Suppressor macrophage treated with lipopolysaccharide for 4 hours (primary cell): ENCODE measurements around the gene VWA7.
A peak's percentile ranks its signal among the peaks of the same experiment; 100 is the strongest.
"Not testable (repeated sequence)": the region's sequence is repeated elsewhere in the genome, so short reads cannot be mapped to it uniquely, and the experiment has no call there.

Experiments used
- DNase-seq: peaks from one replicate; pipeline ENCODE4 v3.0.0-alpha.2; 2020

VWA7 gene, protein sequence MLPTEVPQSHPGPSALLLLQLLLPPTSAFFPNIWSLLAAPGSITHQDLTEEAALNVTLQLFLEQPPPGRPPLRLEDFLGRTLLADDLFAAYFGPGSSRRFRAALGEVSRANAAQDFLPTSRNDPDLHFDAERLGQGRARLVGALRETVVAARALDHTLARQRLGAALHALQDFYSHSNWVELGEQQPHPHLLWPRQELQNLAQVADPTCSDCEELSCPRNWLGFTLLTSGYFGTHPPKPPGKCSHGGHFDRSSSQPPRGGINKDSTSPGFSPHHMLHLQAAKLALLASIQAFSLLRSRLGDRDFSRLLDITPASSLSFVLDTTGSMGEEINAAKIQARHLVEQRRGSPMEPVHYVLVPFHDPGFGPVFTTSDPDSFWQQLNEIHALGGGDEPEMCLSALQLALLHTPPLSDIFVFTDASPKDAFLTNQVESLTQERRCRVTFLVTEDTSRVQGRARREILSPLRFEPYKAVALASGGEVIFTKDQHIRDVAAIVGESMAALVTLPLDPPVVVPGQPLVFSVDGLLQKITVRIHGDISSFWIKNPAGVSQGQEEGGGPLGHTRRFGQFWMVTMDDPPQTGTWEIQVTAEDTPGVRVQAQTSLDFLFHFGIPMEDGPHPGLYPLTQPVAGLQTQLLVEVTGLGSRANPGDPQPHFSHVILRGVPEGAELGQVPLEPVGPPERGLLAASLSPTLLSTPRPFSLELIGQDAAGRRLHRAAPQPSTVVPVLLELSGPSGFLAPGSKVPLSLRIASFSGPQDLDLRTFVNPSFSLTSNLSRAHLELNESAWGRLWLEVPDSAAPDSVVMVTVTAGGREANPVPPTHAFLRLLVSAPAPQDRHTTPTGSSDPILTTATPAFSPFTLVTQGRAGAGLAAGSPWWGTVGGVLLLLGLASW

GRCh38 chr6:31776989-31777666 lies at the start of gene VWA7:
VWA7 (minus strand) TSS chr6:31777328; CDS start chr6:31776779, 549 bp downstream.
- peak; percentile 81 for DNase-seq

GRCh38 chr6:31826793-31827285 lies 49.7 kb upstream of the VWA7 start:
- no peak for DNase-seq

DNA sequence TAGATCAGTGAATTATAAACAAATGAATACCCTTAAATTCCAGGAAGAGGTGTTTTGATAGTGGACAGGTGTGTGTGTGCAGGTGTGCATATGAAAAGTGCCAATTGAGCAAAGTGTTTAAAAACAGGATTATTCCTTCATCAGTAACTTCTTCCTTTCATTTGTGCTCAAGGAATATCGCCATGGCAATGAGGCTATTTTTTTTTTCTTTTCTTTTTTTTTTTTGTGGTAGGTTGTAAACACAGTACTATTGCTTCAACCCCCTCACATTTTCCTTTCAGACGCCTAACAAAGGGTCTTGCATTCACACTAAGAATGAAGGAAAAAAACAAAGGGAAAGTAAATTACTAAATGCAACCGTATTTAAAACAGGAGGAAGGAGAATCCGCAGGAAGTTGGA lies 48.4 kb upstream of the VWA7 start:
- DNase-seq = no peak

GRCh38 chr6:31823592-31824196 lies 46.6 kb upstream of the VWA7 start:
- peak; percentile 48 for DNase-seq

GRCh38 chr6:31822036-31822821 lies 45.1 kb upstream of the VWA7 start:
- peak; percentile 92 for DNase-seq

DNA sequence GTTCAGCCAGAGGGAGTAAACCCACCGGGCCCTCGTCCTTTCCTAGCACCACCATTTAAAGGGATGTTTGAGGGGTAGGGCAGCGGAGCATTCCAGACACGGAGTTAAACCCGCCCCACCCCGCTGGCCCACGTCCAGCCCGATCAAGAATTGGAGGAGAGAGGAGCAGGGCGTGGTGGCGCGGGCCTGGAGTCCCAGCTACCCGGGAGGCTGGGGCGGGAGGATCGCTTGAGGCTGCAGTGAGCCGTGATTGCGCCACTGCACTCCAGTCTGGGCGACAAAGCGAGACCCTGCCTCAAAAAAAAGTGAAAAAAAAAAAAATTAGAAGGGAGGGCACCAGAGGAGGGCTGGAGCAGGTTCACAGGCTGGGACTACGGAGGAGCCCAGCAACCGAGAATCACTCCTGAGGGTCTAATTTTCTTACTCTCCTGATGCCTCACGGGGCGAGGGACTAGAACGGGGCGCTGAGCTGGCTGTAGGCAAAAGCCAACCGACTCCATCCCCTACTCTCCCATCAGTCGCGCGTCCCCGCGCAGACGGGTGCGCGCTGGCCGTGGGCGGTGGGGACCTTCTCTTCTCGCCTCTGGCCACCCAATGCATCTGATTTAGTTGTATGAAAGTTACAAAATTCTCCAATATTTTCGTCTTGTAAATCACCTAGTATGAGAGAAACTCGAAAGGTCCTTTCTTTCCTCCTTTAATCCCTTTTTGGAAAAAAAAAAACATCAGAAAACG lies 44.3 kb upstream of the VWA7 start:
- peak; percentile 72 for DNase-seq

- DNase-seq = not testable (repeated sequence)
These were observed 43.3 kb upstream of the VWA7 start for GRCh38 chr6:31820399-31820798.

DNA sequence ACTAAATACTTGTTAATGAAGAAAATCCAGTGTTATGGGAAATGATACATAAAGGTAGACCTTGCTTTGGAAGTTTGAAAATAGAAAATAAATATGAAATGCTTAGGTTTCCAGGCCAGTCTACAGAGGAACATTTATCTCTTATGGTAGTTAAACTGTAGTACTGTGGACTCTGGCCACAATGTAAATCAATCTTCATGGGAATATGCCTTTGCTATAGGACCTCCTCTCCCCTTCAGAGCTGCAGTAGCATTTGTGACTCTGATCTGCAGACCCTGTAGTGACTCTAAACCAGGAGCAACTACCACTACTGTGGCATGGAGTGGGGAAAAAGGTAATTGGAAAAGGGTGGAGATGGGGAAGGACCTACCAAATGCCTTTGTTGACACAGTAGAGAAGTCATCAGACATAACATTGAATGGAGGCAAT lies 42.8 kb upstream of the VWA7 start:
- DNase-seq = no peak

DNA sequence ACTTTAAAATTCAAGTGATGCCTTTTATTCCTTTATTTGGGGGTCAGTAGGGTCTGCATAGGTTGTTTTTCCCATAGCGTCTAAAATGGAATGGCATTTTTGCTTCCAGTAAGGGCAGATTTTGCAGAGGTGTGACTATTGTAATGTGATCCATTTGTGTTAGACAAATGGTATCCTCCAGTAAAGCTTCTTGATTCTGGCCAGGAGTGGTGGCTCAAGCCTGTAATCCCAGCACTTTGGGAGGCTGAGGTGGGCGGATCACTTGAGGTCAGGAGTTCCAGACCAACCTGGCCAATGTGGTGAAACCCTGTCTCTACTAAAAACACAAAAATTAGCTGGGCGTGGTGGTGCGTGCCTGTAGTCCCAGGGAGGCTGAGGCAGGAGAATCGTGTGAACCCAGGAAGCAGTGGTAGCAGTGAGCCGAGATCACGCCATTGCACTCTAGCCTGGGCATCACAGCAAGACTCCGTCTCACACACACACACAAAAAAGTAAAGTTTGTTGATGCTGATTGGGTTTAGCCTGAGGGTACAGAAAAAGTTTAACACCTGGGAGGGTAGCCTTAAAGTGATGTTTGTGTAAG lies 40.9 kb upstream of the VWA7 start:
- not testable (repeated sequence) for DNase-seq

GRCh38 chr6:31817133-31817928 lies 40.2 kb upstream of the VWA7 start:
- peak; percentile 56 for DNase-seq

DNA sequence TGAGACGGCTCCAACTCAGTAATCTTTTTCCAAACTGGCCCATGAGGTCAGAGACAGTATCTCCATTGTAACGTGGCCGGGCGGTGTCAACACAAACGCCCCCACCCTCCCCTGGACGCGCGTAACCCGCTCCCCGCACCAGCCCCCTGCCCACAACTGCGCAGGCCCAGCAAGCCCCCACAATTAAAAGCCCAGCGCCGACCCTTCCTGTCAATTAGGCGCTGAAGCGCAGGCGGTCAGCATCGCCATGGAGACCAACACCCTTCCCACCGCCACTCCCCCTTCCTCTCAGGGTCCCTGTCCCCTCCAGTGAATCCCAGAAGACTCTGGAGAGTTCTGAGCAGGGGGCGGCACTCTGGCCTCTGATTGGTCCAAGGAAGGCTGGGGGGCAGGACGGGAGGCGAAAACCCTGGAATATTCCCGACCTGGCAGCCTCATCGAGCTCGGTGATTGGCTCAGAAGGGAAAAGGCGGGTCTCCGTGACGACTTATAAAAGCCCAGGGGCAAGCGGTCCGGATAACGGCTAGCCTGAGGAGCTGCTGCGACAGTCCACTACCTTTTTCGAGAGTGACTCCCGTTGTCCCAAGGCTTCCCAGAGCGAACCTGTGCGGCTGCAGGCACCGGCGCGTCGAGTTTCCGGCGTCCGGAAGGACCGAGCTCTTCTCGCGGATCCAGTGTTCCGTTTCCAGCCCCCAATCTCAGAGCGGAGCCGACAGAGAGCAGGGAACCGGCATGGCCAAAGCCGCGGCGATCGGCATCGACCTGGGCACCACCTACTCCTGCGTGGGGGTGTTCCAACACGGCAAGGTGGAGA lies 38.1 kb upstream of the VWA7 start, which contains the start of the genes HSPA1A and HSPA1L:
HSPA1A (plus strand) TSS at position 519 of the 814 bp plus-strand sequence; CDS start at position 733, 214 bp downstream.
HSPA1L (minus strand) TSS at position 259 of the 814 bp plus-strand sequence. CDS start 3,311 bp downstream, outside the sequence.
- peak; percentile 97 for DNase-seq

GRCh38 chr6:31814677-31815024 lies 37.5 kb upstream of the VWA7 start:
- DNase-seq = peak; percentile 98

GRCh38 chr6:31813465-31813849 lies 36.3 kb upstream of the VWA7 start:
- no peak for DNase-seq

DNA sequence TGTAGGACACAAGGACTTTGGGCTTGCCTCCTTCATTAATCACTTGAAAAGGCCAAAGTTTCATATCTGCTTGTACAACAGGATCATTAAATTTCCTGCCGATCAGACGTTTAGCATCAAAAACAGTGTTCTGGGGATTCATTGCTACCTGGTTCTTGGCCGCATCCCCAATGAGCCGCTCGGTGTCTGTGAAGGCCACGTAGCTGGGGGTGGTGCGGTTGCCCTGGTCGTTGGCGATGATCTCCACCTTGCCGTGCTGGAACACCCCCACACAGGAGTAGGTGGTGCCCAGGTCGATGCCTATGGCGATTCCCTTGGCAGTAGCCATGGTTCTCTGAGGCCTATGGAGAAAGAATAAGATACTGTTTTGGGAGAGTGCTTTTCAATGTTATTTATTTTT lies 34.5 kb upstream of the VWA7 start:
- DNase-seq = no peak

- not testable (repeated sequence) for DNase-seq
These were observed 31.5 kb upstream of the VWA7 start for GRCh38 chr6:31808599-31808998.

DNA sequence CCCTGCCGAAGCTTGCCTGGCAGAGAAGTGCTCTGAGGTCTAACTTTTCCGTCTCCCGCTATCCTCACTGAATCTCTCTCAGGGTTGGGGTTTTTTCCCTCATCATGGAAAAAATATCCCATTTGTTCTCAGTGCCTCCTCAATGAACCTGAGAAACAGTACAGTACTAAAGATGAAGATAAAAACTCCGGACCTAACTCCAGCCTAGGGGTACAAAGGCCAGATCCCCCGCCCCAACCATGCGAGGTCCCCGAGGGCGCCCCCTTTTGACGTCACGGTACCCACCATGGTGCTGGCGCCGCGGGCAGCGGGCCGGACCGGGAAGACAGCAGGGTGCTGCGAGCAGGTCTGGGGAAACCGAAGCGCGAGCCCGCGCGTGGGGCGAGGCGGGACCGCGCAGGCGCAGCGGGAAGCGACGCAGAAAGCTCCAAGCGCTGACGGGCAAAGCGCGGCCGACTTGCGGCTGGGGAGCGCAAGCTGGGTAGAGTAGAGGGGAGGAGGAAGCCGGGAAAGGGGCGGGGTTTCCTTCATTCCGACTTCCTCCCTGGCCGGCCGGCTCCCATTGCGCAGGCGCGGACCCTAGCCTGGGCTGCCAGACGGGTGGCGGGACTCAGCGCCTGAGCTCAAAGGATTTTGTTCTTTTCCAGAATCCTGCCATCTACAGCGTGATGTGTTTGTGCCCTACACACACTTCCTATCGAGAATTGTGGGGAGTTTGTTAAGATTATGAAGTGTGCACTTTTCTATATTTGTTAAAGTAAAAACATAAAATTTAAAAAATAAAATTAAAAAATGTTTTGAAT lies 29.5 kb upstream of the VWA7 start, which contains the start of gene LSM2:
LSM2 (minus strand) TSS at position 497 of the 803 bp plus-strand sequence; CDS start at position 288, 209 bp downstream.
- peak; percentile 99 for DNase-seq

- no peak for DNase-seq
These were observed 28.9 kb upstream of the VWA7 start for GRCh38 chr6:31805939-31806469.
